C4-2B (cell line): Measurements from ENCODE around the gene HS1BP3.

Experiments used
- CTCF ChIP-seq: fragments of 450-650 bp; conservative IDR thresholded peaks from 2 replicates; pipeline ENCODE4 v1.5.1; 2017; ENCODE audit warnings: mild to moderate bottlenecking
- ZFX ChIP-seq: fragments of 450-650 bp; IDR thresholded peaks from 2 replicates; pipeline ENCODE4 v1.6.1; 2017

- no peak for TF ChIP-seq CTCF
- no peak for TF ChIP-seq ZFX
Observed at GRCh38 chr2:20568501-20569463, 82.1 kb downstream of the HS1BP3 start.
